ENCODE measurements around the gene FBRSL1. TPM values are rescaled to one million over a fixed set of nuclear protein-coding genes. Genes with fewer than 3 reads are reported as not detected.
A peak's percentile ranks its signal among the peaks of the same experiment; 100 is the strongest.

Gene FBRSL1
- polyA plus RNA-seq, 3 donors: 0.39 to 28.7 (median 0.74) TPM

DNA sequence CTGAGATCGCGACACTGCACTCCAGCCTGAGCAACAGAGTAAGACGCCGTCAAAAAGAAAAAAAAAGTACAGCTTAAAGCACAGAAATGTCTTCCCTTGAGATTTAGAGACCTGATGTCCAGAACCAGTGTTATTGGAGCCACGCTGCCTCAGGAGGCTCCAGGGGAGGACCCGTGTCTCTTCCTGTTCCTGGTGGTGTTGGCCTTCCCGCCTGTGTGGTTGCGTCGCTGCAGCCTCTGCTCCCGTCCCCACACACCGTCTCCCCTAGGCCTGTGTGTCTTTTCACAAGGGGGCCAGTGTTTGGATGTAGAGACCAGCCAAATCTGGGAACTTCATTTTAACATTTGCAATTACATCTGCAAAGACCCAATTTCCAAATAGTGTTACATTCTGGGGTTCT, 8.6 kb upstream of the FBRSL1 start:
- peaks cover 11 to 36% (median 15%) of the 10 kb centered on the region in 3 donors for H3K27me3 Mint-ChIP-seq (ENCODE audit: low read depth in 3 of 3)
- Histone ChIP-seq H3K9me3 (replicated peaks in 1 of 2; ENCODE audit: control insufficient read depth in 1 of 2, insufficient read depth in 1 of 2, low read length in 2 of 2) (peaks cover 0 to 6% of the 10 kb centered on the region in 2 donors), H3K9ac (ENCODE audit: insufficient read depth, low read length, poor library complexity, severe bottlenecking) (peak overlapping the region; percentile 48), H3K4me3 (replicated peaks in 1 of 3; ENCODE audit: low read depth in 2 of 3, low read length in 3 of 3) (peak overlapping the region in 1 of 3 experiments; percentile 46), H3K27ac (ENCODE audit: low read depth in 1 of 2, low read length in 2 of 2) (peak overlapping the region; percentile 71 to 90), H3K79me2 (ENCODE audit: insufficient read depth, low read length) (no peaks in the 10 kb centered on the region), H4K20me1 (ENCODE audit: insufficient read depth, low read length) (no peaks in the 10 kb centered on the region), H3K27me3 (ENCODE audit: control insufficient read depth in 2 of 2, insufficient read depth in 2 of 2, low read length in 2 of 2) (no peaks in the 10 kb centered on the region), H3K4me2 (replicated peaks; ENCODE audit: extremely low read depth, low read length, poor library complexity, severe bottlenecking) (peak overlapping the region; percentile 52), H2AFZ (ENCODE audit: insufficient read depth, low read depth, low read length, poor library complexity, severe bottlenecking) (no peak overlapping the region), H3K4me1 (ENCODE audit: control insufficient read depth in 1 of 2, insufficient read depth in 2 of 2, low read length in 2 of 2) (peaks cover 52 to 66% of the 10 kb centered on the region in 2 donors), H3K36me3 (replicated peaks in 1 of 2; ENCODE audit: control insufficient read depth in 1 of 2, insufficient read depth in 2 of 2, low read length in 2 of 2) (no peaks in the 10 kb centered on the region)
- peak overlapping the region; percentile 31 to 83 for H3K4me3 Mint-ChIP-seq
- DNase-seq: no peak
- intact Hi-C loops (cut with micrococcal nuclease): no loop called here
- H3K36me3 Mint-ChIP-seq: no peaks in the 10 kb centered on the region
- WGBS (ENCODE audit: insufficient coverage): 36% methylated on average over 10 of the region's 11 CpGs
- H3K4me1 Mint-ChIP-seq: peaks cover 48% of the 10 kb centered on the region
- H3K9me3 Mint-ChIP-seq: peaks cover 0 to 12% (median 6%) of the 10 kb centered on the region in 7 donors
- TF ChIP-seq, protein P1, sequence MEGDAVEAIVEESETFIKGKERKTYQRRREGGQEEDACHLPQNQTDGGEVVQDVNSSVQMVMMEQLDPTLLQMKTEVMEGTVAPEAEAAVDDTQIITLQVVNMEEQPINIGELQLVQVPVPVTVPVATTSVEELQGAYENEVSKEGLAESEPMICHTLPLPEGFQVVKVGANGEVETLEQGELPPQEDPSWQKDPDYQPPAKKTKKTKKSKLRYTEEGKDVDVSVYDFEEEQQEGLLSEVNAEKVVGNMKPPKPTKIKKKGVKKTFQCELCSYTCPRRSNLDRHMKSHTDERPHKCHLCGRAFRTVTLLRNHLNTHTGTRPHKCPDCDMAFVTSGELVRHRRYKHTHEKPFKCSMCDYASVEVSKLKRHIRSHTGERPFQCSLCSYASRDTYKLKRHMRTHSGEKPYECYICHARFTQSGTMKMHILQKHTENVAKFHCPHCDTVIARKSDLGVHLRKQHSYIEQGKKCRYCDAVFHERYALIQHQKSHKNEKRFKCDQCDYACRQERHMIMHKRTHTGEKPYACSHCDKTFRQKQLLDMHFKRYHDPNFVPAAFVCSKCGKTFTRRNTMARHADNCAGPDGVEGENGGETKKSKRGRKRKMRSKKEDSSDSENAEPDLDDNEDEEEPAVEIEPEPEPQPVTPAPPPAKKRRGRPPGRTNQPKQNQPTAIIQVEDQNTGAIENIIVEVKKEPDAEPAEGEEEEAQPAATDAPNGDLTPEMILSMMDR (IDR thresholded peaks at IDR 0.05): no peak
- H3K27ac Mint-ChIP-seq: peak overlapping the region; percentile 79 to 95 (median 91)

DNA sequence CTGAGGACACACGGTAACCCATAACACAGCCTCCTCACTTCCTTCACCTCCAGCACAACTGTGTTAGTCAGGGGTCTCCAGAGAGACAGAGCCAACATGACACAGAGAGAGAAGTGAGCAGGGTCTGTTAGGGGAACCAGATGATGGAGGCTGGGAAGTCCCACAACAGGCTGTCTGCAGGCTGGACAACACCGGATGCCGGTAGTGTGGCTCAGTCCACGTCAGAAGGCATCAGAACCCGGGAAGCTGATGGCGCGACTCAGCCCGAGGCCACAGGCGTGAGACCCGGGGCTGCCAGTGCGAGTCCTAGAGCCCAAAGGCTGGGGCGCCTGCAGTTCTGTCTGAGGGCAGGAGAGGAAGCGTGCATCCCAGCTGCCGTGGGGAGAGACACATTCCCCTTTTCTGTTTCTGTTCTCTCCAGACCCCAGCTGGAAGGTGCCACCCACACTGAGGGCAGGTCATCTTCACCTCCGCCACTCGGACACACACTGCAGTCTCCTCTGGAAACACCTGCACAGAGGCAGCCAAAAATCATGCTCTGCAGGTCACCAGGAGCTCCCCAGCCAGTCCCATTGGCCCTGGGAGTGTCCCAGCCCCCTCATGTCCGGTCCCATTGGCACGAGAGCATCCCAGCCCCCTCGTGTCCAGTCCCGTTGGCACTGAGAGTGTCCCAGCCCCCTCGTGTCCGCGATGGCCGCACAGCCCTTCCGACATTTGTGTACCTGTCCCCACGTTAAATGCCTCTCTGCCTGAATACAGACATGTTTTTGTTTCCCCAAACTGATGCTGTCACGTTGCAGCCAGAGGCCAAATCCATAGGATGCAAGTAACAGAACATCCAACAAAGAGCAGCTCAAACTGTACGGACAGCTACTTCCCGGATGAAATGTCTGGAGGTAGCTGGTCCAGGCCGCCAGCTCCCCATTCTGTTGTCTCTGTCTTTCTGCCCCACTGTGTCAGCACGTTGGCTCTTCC, 7.9 kb upstream of the FBRSL1 start:
- Histone ChIP-seq H3K4me3 (replicated peaks in 1 of 3; ENCODE audit: low read depth in 2 of 3, low read length in 3 of 3) (peak overlapping the region in 1 of 3 experiments; percentile 46), H4K20me1 (ENCODE audit: insufficient read depth, low read length) (no peaks in the 10 kb centered on the region), H3K9me3 (replicated peaks in 1 of 2; ENCODE audit: control insufficient read depth in 1 of 2, insufficient read depth in 1 of 2, low read length in 2 of 2) (peaks cover 0 to 6% of the 10 kb centered on the region in 2 donors), H3K27ac (ENCODE audit: low read depth in 1 of 2, low read length in 2 of 2) (peak overlapping the region; percentile 71 to 90), H3K9ac (ENCODE audit: insufficient read depth, low read length, poor library complexity, severe bottlenecking) (peak overlapping the region; percentile 48), H3K27me3 (ENCODE audit: control insufficient read depth in 2 of 2, insufficient read depth in 2 of 2, low read length in 2 of 2) (no peaks in the 10 kb centered on the region), H3K4me2 (replicated peaks; ENCODE audit: extremely low read depth, low read length, poor library complexity, severe bottlenecking) (peak overlapping the region; percentile 52), H3K36me3 (replicated peaks in 1 of 2; ENCODE audit: control insufficient read depth in 1 of 2, insufficient read depth in 2 of 2, low read length in 2 of 2) (no peaks in the 10 kb centered on the region), H3K4me1 (ENCODE audit: control insufficient read depth in 1 of 2, insufficient read depth in 2 of 2, low read length in 2 of 2) (peaks cover 49 to 62% of the 10 kb centered on the region in 2 donors), H3K79me2 (ENCODE audit: insufficient read depth, low read length) (no peaks in the 10 kb centered on the region), H2AFZ (ENCODE audit: insufficient read depth, low read depth, low read length, poor library complexity, severe bottlenecking) (no peak overlapping the region)
- peaks cover 0 to 2% of the 10 kb centered on the region in 2 donors for H3K36me3 Mint-ChIP-seq
- intact Hi-C loops (cut with micrococcal nuclease): no loop called here
- 47% methylated on average over 29 of the region's 31 CpGs for WGBS (ENCODE audit: insufficient coverage)
- H3K27me3 Mint-ChIP-seq (ENCODE audit: low read depth in 3 of 3): peaks cover 12 to 29% (median 15%) of the 10 kb centered on the region in 3 donors
- TF ChIP-seq, protein P1 (IDR thresholded peaks at IDR 0.05): no peak
- H3K9me3 Mint-ChIP-seq: peaks cover 0 to 9% (median 5%) of the 10 kb centered on the region in 7 donors
- peak; percentile 88 to 97 (median 92) for DNase-seq
- H3K4me3 Mint-ChIP-seq: peak overlapping the region; percentile 31 to 83
- H3K27ac Mint-ChIP-seq: peak overlapping the region; percentile 79 to 95 (median 91)
- peaks cover 44% of the 10 kb centered on the region for H3K4me1 Mint-ChIP-seq
